VCaP (cell line): Measurements from ENCODE around the gene GFOD1.

ENCODE experiments used
- H3K27ac ChIP-seq: fragments of 450-650 bp; 2 replicates; pipeline ENCODE4 v1.5.1; 2017
- TF ChIP-seq, protein P1 (sequence below): fragments of 450-650 bp; conservative IDR thresholded peaks from 2 replicates; pipeline ENCODE4 v1.5.1; 2017; ENCODE audit warnings: mild to moderate bottlenecking, moderate library complexity

The GFOD1 gene

DNA sequence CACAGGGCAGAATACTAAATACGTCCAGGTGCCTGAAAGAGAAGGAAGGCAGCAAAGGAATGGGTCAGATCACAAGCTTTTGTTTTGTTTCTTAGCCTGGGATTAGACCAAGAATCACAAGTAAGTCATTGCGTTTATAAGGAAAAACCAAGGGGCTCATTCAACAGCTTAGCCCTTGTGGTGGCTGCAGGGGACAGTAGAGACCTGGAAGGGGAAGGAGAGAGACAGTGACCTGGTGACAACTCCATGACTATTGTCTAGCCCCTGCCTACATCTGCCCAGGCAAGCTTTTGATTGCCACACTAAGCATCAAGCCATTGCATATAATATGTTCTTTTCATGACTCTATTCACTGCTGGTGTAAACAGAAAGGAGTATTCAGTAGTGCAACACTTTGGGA is 128.9 kb downstream of the GFOD1 start:
- H3K27ac ChIP-seq: no peak overlapping the region

DNA sequence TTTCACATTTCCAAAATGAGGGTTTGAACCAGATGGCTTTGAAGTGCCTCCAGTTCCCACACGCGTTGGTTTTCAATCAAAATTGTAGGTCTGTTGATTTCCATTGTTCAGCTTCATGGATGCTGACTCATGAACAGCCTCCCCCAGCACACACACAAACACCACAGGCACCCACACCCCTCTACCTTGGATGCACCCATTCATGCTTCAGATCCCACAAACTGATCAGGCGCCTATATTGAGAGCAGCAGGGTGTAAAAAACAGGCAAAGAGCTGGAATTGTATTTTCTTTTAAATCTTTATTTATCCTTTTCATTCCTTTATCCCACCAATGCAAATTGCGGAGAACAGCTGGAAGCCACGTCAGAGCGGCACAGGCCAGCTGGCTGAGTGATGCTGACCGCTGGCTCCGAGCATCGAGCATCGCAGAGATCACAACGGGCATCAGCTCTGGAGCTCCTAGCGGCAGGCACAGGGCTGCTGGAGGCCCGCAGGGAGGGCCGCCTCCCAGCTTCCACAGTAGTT is 129.8 kb downstream of the GFOD1 start:
- no peak overlapping the region for H3K27ac ChIP-seq
- TF ChIP-seq, protein P1, sequence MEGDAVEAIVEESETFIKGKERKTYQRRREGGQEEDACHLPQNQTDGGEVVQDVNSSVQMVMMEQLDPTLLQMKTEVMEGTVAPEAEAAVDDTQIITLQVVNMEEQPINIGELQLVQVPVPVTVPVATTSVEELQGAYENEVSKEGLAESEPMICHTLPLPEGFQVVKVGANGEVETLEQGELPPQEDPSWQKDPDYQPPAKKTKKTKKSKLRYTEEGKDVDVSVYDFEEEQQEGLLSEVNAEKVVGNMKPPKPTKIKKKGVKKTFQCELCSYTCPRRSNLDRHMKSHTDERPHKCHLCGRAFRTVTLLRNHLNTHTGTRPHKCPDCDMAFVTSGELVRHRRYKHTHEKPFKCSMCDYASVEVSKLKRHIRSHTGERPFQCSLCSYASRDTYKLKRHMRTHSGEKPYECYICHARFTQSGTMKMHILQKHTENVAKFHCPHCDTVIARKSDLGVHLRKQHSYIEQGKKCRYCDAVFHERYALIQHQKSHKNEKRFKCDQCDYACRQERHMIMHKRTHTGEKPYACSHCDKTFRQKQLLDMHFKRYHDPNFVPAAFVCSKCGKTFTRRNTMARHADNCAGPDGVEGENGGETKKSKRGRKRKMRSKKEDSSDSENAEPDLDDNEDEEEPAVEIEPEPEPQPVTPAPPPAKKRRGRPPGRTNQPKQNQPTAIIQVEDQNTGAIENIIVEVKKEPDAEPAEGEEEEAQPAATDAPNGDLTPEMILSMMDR: no peak

More for the DNA sequence above, 128.9 kb downstream of the GFOD1 start:
- TF ChIP-seq, protein P1: no peak

DNA sequence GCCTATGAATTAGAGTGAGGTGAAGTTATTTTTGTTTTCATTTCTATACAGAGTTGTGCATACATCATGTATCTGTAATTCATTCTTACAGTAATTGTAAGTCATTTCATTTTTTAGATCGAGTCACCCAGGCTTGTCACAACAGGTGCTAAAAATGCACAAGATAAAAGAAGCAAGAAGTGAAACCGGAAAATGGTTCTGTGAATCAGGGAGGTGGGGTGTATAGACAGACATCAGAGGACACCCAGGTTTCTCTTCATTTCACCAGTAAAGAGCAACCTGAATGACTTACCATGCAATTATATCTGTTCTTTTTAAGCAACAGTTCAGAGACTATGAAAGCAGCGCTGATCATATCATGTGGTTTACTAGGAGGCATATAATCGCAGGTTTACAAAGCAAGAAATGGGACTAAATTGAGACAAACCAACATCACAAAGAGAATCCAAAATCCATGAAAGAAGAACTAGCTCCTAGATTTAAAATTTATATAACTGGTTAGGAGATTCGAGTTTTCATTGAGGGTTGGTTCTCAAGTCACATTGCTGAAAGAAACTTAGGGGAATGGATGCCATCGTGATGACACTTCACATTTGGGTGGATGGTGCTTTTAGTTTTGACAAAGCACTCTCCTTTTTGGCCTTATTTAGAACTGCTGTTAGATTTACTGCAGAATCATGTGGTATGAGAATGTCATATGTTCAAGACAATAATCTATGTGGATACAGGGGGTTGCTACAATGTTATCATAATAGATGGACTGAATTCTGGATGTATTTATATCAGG is 131.2 kb downstream of the GFOD1 start:
- no peak overlapping the region for H3K27ac ChIP-seq
- TF ChIP-seq, protein P1: no peak

DNA sequence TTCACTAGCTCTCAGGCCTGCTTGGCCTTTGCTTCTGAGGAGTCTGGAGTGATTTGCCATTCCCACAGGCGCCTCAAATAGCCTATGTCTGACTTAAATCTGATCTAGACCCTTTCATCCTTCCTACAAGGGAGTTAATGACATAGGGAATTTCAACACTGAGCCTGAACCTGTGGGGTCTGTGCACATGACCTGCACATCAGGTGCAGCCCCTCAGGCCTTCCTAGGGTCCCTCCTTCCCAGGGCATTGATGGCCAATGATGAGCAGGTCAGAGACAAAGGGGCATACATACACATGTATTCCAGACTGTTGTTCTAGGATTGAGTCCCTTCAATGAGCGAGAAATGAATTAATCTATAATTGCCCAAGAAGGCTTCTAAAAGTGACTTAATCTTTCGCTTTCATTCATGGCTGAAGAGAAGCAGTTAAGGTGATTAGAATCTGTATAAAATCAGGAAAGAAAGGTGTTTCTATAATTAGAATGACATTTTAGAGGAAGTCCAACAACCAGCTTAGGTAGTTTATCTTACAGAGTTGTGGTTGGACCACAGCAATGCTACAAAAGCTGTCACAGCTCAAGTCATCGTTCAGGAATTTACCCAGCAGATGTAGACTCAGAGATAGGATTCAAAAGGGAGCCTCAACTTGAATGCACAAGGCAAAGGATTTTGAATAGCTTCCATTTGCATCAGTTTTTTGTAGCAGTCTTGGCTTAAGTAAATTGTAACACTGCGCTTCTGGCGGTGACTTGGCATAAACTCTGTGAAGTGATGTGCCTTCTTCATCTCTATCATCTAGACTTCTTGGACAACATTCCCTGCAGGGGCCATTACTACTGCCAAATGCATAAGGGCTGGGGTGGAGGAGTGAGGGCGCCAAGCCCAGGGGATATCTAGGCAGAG is 132.1 kb downstream of the GFOD1 start:
- H3K27ac ChIP-seq: no peak overlapping the region
- TF ChIP-seq, protein P1: no peak

DNA sequence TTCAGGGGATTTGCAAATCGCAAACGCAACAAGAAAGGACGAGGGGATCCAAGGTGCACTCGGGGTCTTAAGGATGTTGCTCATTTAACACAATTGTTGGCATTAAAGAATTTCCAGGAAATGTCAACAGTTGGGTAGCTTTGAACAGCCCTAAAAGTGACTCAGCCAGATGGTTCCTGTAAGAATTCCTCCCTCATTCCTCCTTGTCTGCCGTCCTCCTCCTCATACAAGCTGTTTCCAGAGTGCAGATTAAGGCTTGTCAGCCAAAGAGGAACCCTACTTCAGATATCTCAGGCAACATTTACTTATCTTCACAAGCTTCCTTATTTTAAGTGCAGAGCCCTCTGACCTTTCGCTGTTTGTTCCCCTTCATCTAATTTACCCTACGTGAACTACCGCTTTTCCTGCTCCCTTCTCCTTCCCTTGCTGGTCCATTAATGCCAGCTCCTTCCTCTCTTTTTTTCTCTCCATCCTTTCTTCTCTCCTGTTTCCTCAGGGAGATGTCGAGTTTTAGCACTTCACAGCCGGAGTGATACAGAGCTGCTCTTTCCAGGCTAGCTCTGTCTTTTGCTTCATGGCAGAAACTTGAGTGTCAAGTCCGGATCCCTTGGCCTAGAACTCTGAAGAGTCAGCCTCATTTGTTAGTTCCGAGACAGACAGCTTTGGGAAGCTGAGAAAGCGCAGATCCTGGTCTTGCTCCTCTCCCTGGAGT is 132.9 kb downstream of the GFOD1 start:
- H3K27ac ChIP-seq: no peak overlapping the region
- TF ChIP-seq, protein P1: no peak

DNA sequence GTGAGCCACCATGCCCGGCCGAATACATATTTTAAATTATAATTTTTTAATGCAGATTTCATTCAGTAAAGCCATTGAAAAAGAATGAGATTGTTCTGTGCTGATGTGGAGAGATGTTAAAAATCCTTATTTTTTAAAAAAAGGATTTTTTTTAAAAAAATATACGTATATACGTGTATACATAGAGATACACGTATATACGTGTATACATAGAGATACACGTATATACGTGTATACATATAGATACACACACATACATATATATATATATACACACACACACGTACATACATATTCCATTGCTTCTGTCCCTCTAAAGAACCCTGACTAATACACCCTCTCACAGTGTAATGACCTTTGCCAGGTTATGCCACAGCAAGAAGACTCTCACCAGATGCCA is 135.2 kb downstream of the GFOD1 start:
- no peak overlapping the region for H3K27ac ChIP-seq
- TF ChIP-seq, protein P1: no peak
